HUES6 (cell line): ENCODE results near the gene KCNK2.
"Not testable (repeated sequence)": the region's sequence is repeated elsewhere in the genome, so short reads cannot be mapped to it uniquely, and the experiment has no call there.

Experiments
- H3K27ac ChIP-seq: 2 replicates; pipeline ENCODE4 v1.7.0; 2013; ENCODE audit warnings: low read depth, mild to moderate bottlenecking, low read length, inconsistent platforms
- H3K27me3 ChIP-seq: 2 replicates; pipeline ENCODE4 v1.6.1; 2013; ENCODE audit warnings: low read length; ENCODE audit not compliant: control insufficient read depth, insufficient read depth
- H3K36me3 ChIP-seq: 2 replicates; pipeline ENCODE4 v1.6.1; 2013; ENCODE audit warnings: low read length; ENCODE audit not compliant: control insufficient read depth, insufficient read depth
- H3K4me1 ChIP-seq: 2 replicates; pipeline ENCODE4 v1.6.1; 2013; ENCODE audit warnings: low read length; ENCODE audit not compliant: control insufficient read depth, insufficient read depth
- H3K4me3 ChIP-seq: 2 replicates; pipeline ENCODE4 v1.5.1; 2013; ENCODE audit warnings: low read depth, low read length
- H3K9ac ChIP-seq: one replicate; pipeline ENCODE4 v1.6.1; 2013; ENCODE audit warnings: mild to moderate bottlenecking, low read length
- H3K9me3 ChIP-seq: 2 replicates; pipeline ENCODE4 v1.6.1; 2013; ENCODE audit warnings: low read depth, low read length; ENCODE audit not compliant: control insufficient read depth, insufficient read depth

The KCNK2 gene

GRCh38 chr1:215151841-215152549, 69.5 kb downstream of the KCNK2 start:
- Histone ChIP-seq H3K4me1 (no peaks in the 10 kb centered on the region), H3K9ac (no peak overlapping the region)

DNA sequence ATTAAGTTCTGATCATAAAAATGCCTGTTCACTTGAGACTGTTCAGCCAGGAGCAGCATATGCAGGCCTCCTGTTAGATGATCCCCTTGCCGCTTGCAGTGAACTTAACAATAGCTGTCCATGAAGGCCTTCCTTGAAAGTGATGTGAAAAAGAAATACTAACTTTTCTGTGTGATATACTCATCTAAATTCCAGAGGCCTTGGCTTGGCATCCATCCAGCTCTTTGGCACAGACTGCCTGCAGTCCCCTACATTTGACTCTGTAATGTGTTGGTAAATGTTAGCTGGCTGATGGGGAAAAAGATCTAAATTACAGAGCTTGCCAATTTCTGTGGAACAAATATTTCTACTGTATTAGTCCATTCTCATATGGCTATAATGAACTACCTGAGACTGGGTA, 73.7 kb downstream of the KCNK2 start:
- Histone ChIP-seq H3K9ac (no peak overlapping the region), H3K27ac (no peak overlapping the region), H3K4me3 (no peak overlapping the region), H3K9me3 (no peaks in the 10 kb centered on the region), H3K4me1 (no peaks in the 10 kb centered on the region), H3K36me3 (no peaks in the 10 kb centered on the region), H3K27me3 (no peaks in the 10 kb centered on the region)

More at GRCh38 chr1:215151841-215152549, 69.5 kb downstream of the KCNK2 start:
- Histone ChIP-seq H3K9me3 (no peaks in the 10 kb centered on the region), H3K27ac (no peak overlapping the region), H3K36me3 (no peaks in the 10 kb centered on the region), H3K4me3 (no peak overlapping the region), H3K27me3 (no peaks in the 10 kb centered on the region)

- H3K9ac ChIP-seq: no peak overlapping the region
- H3K9me3 ChIP-seq: no peaks in the 10 kb centered on the region
- H3K4me3 ChIP-seq: no peak overlapping the region
- no peaks in the 10 kb centered on the region for H3K27me3 ChIP-seq
- H3K4me1 ChIP-seq: no peaks in the 10 kb centered on the region
- no peaks in the 10 kb centered on the region for H3K36me3 ChIP-seq
- no peak overlapping the region for H3K27ac ChIP-seq
Measured at GRCh38 chr1:215160351-215160750, 77.8 kb downstream of the KCNK2 start.

DNA sequence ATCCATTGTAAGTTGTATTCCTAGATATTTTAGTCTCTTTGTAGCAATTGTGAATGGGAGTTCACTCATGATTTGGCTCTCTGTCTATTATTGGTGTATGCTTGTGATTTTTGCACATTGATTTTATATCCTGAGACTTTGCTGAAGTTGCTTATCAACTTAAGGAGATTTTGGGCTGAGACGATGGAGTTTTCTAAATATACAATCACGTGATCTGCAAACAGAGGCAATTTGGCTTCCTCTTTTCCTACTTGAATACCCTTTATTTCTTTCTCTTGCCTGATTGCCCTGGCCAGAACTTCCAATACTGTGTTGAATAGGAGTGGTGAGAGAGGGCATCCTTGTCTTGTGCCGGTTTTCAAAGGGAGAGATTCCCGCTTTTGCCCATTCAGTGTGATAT, 80.6 kb downstream of the KCNK2 start:
- not testable (repeated sequence) for H3K4me3 ChIP-seq, H3K27ac ChIP-seq, H3K36me3 ChIP-seq, H3K9me3 ChIP-seq, H3K4me1 ChIP-seq, H3K27me3 ChIP-seq, H3K9ac ChIP-seq

DNA sequence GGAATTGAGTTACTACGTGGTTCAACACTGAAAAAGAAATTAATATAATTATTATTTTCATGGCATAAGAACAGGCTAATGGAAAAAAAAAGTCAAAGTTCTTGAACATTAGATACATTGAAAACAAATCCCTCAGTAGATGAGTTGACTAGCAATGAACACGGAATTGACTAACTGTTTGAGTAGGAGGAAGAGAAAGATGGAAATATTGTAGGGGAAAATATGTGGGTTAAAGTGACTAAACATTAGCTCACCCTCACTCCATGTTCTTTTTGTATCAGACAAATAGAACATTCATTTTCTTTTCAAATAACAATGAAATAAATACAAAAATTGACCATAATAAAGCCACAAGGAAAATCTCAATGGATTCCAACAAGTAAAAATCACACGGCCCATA, 84.3 kb downstream of the KCNK2 start:
- no peak overlapping the region for H3K9ac ChIP-seq
- H3K36me3 ChIP-seq: no peaks in the 10 kb centered on the region
- no peaks in the 10 kb centered on the region for H3K27me3 ChIP-seq
- H3K27ac ChIP-seq: no peak overlapping the region
- no peaks in the 10 kb centered on the region for H3K9me3 ChIP-seq
- no peak overlapping the region for H3K4me3 ChIP-seq
- no peaks in the 10 kb centered on the region for H3K4me1 ChIP-seq

- Histone ChIP-seq H3K4me3 (no peak overlapping the region), H3K4me1 (no peaks in the 10 kb centered on the region), H3K9ac (no peak overlapping the region), H3K36me3 (no peaks in the 10 kb centered on the region), H3K9me3 (peaks cover 14% of the 10 kb centered on the region), H3K27me3 (no peaks in the 10 kb centered on the region), H3K27ac (no peak overlapping the region)
Measured at GRCh38 chr1:215181518-215181917, 99.0 kb downstream of the KCNK2 start.

GRCh38 chr1:215185067-215185620, 102.6 kb downstream of the KCNK2 start:
- H3K4me3 ChIP-seq: no peak overlapping the region
- H3K27me3 ChIP-seq: no peaks in the 10 kb centered on the region
- no peaks in the 10 kb centered on the region for H3K36me3 ChIP-seq
- H3K9ac ChIP-seq: no peak overlapping the region
- H3K4me1 ChIP-seq: no peaks in the 10 kb centered on the region
- H3K9me3 ChIP-seq: peaks cover 14% of the 10 kb centered on the region
- no peak overlapping the region for H3K27ac ChIP-seq

DNA sequence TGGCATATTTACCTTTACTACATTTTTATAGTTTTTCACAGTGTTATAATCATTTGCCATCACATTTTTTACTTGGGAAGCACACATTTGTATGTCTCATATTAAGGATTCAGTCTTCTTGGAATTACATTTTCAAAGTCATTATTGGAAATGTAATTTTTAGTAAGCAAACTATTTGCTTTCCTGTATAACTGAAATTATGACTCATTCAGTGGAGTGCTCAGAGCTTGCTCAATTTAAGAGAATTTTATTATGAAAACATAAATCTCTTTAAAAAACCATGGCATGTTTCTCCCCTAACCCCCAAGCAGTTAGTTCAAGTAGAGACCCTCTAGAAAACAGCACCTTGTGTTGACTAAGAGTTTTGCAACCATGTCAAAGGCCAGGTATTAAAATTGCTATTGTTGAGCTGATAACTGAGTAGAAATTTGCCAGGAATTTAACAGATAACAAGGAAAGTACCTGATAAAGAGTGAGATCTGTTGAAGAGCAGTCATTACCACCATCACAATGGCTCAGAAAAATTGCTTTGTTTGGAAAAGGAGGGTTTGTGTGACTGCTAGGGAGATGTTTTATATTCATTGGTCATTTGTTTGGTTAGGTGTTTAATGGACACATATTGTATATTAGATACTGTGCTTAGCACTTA, 105.9 kb downstream of the KCNK2 start:
- no peak overlapping the region for H3K9ac ChIP-seq
- no peaks in the 10 kb centered on the region for H3K4me1 ChIP-seq
- H3K4me3 ChIP-seq: no peak overlapping the region
- no peaks in the 10 kb centered on the region for H3K36me3 ChIP-seq
- H3K27me3 ChIP-seq: no peaks in the 10 kb centered on the region
- no peak overlapping the region for H3K27ac ChIP-seq
- no peaks in the 10 kb centered on the region for H3K9me3 ChIP-seq

- no peak overlapping the region for H3K4me3 ChIP-seq
- no peaks in the 10 kb centered on the region for H3K36me3 ChIP-seq
- H3K4me1 ChIP-seq: no peaks in the 10 kb centered on the region
- no peak overlapping the region for H3K9ac ChIP-seq
- no peaks in the 10 kb centered on the region for H3K27me3 ChIP-seq
- no peak overlapping the region for H3K27ac ChIP-seq
- H3K9me3 ChIP-seq: no peaks in the 10 kb centered on the region
Measured at GRCh38 chr1:215192306-215192705, 109.8 kb downstream of the KCNK2 start.

- H3K9ac ChIP-seq: no peak overlapping the region
- H3K27me3 ChIP-seq: no peaks in the 10 kb centered on the region
- H3K36me3 ChIP-seq: no peaks in the 10 kb centered on the region
- H3K9me3 ChIP-seq: no peaks in the 10 kb centered on the region
- no peak overlapping the region for H3K4me3 ChIP-seq
- no peak overlapping the region for H3K27ac ChIP-seq
- H3K4me1 ChIP-seq: peaks cover 20% of the 10 kb centered on the region
Measured at GRCh38 chr1:215198021-215198420, 115.5 kb downstream of the KCNK2 start.

GRCh38 chr1:215200121-215200520, 117.6 kb downstream of the KCNK2 start:
- no peak overlapping the region for H3K9ac ChIP-seq
- H3K36me3 ChIP-seq: no peaks in the 10 kb centered on the region
- no peak overlapping the region for H3K27ac ChIP-seq
- H3K4me1 ChIP-seq: peaks cover 20% of the 10 kb centered on the region
- no peaks in the 10 kb centered on the region for H3K9me3 ChIP-seq
- H3K27me3 ChIP-seq: no peaks in the 10 kb centered on the region
- no peak overlapping the region for H3K4me3 ChIP-seq
